Ovary (tissue), 9 donors: ENCODE results near the gene SLK. TPM values are rescaled to one million over a fixed set of nuclear protein-coding genes. Genes with fewer than 3 reads are reported as not detected.

Experiments
- DNase-seq, 5 donors: peaks; one replicate each; pipeline ENCODE4 v3.0.0-alpha.2; 2019 to 2020
- H3K27ac ChIP-seq, 2 donors: fragments of 200-600 bp; one replicate each; pipeline versions ENCODE4 v1.5.1 to v1.8.0; 2019 to 2022
- H3K27me3 ChIP-seq: fragments of 200-600 bp; one replicate; pipeline ENCODE4 v1.8.0; 2022
- H3K36me3 ChIP-seq: fragments of 200-600 bp; sonication (generic); one replicate; pipeline ENCODE4 v1.5.1; 2019
- H3K4me1 ChIP-seq: one replicate; pipeline ENCODE4 v1.8.1; 2013; ENCODE audit warnings: mild to moderate bottlenecking, moderate library complexity; ENCODE audit not compliant: insufficient read depth
- H3K4me3 ChIP-seq: fragments of 200-600 bp; sonication (generic); one replicate; pipeline ENCODE4 v1.5.1; 2017
- H3K9me3 ChIP-seq, 2 donors: fragments of 200-600 bp in 1 of 2; sonication (generic) in 1 of 2; one replicate each; pipeline versions ENCODE4 v1.5.1 to v1.8.1; 2013 to 2019; ENCODE audit warnings: mild to moderate bottlenecking in 1 of 2, moderate library complexity in 1 of 2
- EP300 ChIP-seq: sonication (generic); formaldehyde crosslinking; IDR thresholded peaks from one replicate; pipeline ENCODE4 v1.6.1; 2017; ENCODE audit warnings: antibody characterized with exemption
- POLR2A ChIP-seq: fragments of 450-650 bp; IDR thresholded peaks from one replicate; pipeline ENCODE4 v1.6.1; 2017; ENCODE audit warnings: antibody characterized with exemption, mild to moderate bottlenecking, moderate library complexity
- WGBS, 3 donors: extraction: QIAGEN DNeasy Blood & Tissue Kit in 1 of 3; methylation state at CpG; one replicate each; pipeline versions ENCODE4 v1.1.5 to v1.1.7; 2013 to 2017; 5-methylcytosine and 5-hydroxymethylcytosine counted together
- intact Hi-C, 4 donors: fragments of 100-400 bp; cut with DNase I; formaldehyde crosslinking; loops; one replicate each; pipeline versions ENCODE4 v1.11.0 to v1.15.1; 2022 to 2023
- polyA plus RNA-seq, 2 donors: library from polyadenylated mRNA; stranded (reverse); fragments of 200-250 nt in 1 of 2; fragments of 350-450 nt in 1 of 2; fragmentation: Illumina TruSeq in 1 of 2; extraction: RNeasy Lipid Tissue Mini Kit (QIAGEN cat#74804) in 1 of 2; gene quantifications; one replicate each; pipeline ENCODE4 v1.2.3, GENCODE V29; 2013 to 2014
- total RNA-seq, 7 donors: library from RNA; depleted of rRNA in 2 of 7; stranded (reverse); fragments of >200 nt in 2 of 7; fragmentation: NEBNext Ultra II Directional in 3 of 7; extraction: Animal tissue kit (Norgen Biotek cat#: 25700) in 3 of 7; gene quantifications; one replicate each; pipeline versions ENCODE4 v1.1.0 to v1.2.4, GENCODE V29; 2016 to 2023
- TF ChIP-seq, protein P1 (sequence below), 3 donors: fragments of 450-650 bp in 2 of 3; fragments of 200-600 bp in 1 of 3; IDR thresholded peaks; one replicate each; pipeline versions ENCODE4 v1.5.1 to v1.8.0; 2016 to 2022; ENCODE audit warnings: antibody characterized with exemption in 3 of 3, mild to moderate bottlenecking in 1 of 3
- donor health status: DM: no; HTN: no; CAD: no; lungs with moderate emphysema.
- donor health status: DM: no; HTN: no; CAD: no.
- donor health status: Bipolar disorder and iron deficiency.
- donor health status: DM: yes; HTN: yes; CAD: no.
- donor health status: DM: no; HTN: no; CAD: no.
- donor health status: DM: yes; HTN: yes; CAD: no.

The SLK gene
- total and polyA plus RNA-seq, 9 donors = 19.9 to 71.5 (median 43.4) TPM

DNA sequence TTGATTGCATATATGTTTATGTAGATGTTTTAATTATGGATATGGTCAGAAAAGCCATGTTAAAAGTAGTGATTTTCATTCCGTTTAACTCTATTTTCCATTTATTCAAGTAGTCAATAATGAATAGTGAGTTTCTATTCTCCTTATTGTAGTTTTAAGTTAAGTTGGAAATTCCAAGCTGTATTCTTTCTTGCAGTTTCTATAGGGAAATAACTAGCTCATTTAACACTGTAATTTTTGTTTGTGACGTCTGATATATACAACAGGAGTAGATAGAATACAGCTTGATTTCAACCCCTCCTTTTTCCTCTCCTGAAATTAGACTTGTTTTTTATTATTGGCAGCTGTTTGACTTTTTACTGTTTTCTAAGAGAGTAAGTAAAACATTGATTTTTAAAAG, 47.2 kb downstream of the SLK start:
- H3K27ac ChIP-seq = no peak overlapping the region
- H3K4me3 ChIP-seq = no peak overlapping the region
- intact Hi-C loops = no loop called here
- no peak for DNase-seq
- no peaks in the 10 kb centered on the region for H3K36me3 ChIP-seq
- H3K27me3 ChIP-seq = no peaks in the 10 kb centered on the region
- TF ChIP-seq, protein P1, sequence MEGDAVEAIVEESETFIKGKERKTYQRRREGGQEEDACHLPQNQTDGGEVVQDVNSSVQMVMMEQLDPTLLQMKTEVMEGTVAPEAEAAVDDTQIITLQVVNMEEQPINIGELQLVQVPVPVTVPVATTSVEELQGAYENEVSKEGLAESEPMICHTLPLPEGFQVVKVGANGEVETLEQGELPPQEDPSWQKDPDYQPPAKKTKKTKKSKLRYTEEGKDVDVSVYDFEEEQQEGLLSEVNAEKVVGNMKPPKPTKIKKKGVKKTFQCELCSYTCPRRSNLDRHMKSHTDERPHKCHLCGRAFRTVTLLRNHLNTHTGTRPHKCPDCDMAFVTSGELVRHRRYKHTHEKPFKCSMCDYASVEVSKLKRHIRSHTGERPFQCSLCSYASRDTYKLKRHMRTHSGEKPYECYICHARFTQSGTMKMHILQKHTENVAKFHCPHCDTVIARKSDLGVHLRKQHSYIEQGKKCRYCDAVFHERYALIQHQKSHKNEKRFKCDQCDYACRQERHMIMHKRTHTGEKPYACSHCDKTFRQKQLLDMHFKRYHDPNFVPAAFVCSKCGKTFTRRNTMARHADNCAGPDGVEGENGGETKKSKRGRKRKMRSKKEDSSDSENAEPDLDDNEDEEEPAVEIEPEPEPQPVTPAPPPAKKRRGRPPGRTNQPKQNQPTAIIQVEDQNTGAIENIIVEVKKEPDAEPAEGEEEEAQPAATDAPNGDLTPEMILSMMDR (IDR thresholded peaks at IDR 0.05) = no peak
- TF ChIP-seq EP300 (no peak), POLR2A (no peak)
- H3K9me3 ChIP-seq = no peaks in the 10 kb centered on the region
- WGBS, 3 donors = 83 to 93% (median 92%) methylated on average over 2 of the region's 2 CpGs
- H3K4me1 ChIP-seq = no peaks in the 10 kb centered on the region

DNA sequence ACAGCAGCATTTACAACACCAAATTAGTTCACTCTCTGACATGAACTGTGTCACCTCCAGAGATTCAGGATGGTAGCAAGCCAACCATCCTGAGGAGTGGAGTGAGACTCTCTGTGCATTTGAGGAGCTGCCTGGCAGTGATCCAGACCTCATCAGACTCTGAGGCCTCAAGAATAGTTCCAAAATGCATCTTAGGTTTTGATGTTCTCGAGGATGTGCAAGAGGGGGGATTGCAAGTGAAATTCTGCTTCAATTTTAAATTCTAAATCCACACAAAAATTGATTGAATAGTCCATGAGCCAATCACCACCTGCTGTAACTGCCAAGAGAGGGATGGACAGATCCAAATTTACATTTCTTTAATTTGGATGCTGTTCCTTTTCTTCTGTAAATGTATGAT, 49.7 kb downstream of the SLK start:
- Histone ChIP-seq H3K9me3 (no peaks in the 10 kb centered on the region), H3K4me1 (no peaks in the 10 kb centered on the region), H3K27ac (no peak overlapping the region), H3K27me3 (no peaks in the 10 kb centered on the region), H3K36me3 (no peaks in the 10 kb centered on the region), H3K4me3 (no peak overlapping the region)
- TF ChIP-seq EP300 (no peak), POLR2A (no peak)
- TF ChIP-seq, protein P1 (IDR thresholded peaks at IDR 0.05) = no peak
- DNase-seq = no peak
- 74 to 95% (median 78%) methylated on average over 1 of the region's 1 CpG for WGBS, 3 donors
- intact Hi-C loops = no loop called here

DNA sequence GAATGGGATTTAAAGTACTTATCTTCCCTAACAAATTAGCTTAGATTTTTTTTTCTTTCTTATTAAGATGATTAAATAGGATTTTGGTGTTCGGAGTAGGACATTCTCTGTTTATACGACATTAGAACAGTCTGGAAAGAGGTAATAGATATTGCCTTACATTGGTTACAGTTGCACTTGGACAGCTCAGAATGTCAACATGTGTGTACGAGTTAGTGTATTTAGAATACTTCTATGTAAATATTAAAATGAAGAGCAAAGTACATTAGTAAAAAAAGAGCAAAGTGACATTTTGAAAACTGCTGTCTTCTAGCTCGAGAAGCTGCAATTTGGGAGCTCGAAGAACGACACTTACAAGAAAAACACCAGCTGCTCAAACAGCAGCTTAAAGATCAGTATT, 51.5 kb downstream of the SLK start:
- intact Hi-C loops = no loop called here
- Histone ChIP-seq H3K9me3 (no peaks in the 10 kb centered on the region), H3K4me1 (no peaks in the 10 kb centered on the region), H3K27ac (no peak overlapping the region), H3K27me3 (no peaks in the 10 kb centered on the region), H3K4me3 (no peak overlapping the region), H3K36me3 (no peaks in the 10 kb centered on the region)
- no peak for DNase-seq
- WGBS, 3 donors = 87 to 92% (median 87%) methylated on average over 6 of the region's 6 CpGs
- TF ChIP-seq EP300 (no peak), POLR2A (no peak)
- TF ChIP-seq, protein P1 (IDR thresholded peaks at IDR 0.05) = no peak

DNA sequence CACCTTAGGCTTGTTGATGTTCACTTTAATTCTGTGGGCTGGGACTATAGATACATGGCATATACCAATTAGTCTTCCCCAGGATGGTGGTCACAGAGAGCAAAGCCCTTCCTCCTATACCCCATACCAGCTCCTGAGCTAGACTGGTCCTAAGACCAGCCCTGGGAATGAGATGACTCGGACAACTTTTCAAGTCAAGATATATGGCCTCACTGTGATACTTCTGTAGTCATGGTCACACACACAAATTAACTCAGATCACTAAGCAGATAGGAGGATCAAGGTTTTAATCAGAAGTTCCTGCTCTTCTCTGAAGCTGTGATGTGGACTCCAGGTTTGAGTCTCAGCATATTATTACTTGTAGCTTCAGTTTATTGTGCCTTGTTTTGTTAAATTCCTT, 53.1 kb downstream of the SLK start:
- H3K4me1 ChIP-seq = no peaks in the 10 kb centered on the region
- DNase-seq = no peak
- 94 to 100% (median 95%) methylated on average over 1 of the region's 1 CpG for WGBS, 3 donors
- no peak overlapping the region for H3K27ac ChIP-seq
- H3K9me3 ChIP-seq = no peaks in the 10 kb centered on the region
- no peaks in the 10 kb centered on the region for H3K36me3 ChIP-seq
- intact Hi-C loops = no loop called here
- no peaks in the 10 kb centered on the region for H3K27me3 ChIP-seq
- H3K4me3 ChIP-seq = no peak overlapping the region
- TF ChIP-seq POLR2A (no peak), EP300 (no peak)
- TF ChIP-seq, protein P1 (IDR thresholded peaks at IDR 0.05) = no peak

DNA sequence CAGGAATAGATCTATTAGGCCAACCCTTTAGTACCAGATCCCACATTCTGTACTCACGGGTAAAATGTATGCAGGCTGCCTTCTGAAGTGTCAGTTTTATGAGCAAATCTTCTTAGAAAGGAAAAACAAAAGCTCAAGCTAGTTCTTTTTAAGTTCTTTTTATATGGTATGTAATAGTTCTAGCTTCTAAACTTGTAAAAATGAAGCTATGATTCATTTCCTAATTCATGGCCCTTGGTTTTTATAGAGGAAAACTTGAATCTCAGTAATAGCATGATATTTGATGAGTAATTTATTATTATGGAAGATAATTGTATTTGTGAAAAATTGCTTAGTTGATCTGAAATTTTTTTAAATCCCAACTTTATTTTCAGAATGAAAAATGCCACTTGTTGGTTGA, 54.3 kb downstream of the SLK start:
- WGBS, 3 donors = 91 to 96% (median 95%) methylated on average over 1 of the region's 1 CpG
- TF ChIP-seq EP300 (no peak), POLR2A (no peak)
- TF ChIP-seq, protein P1 (IDR thresholded peaks at IDR 0.05) = no peak
- Histone ChIP-seq H3K4me1 (peaks cover 2% of the 10 kb centered on the region), H3K36me3 (no peaks in the 10 kb centered on the region), H3K9me3 (no peaks in the 10 kb centered on the region), H3K4me3 (no peak overlapping the region), H3K27me3 (no peaks in the 10 kb centered on the region), H3K27ac (no peak overlapping the region)
- intact Hi-C loops = no loop called here
- no peak for DNase-seq
